ENCODE results near the gene EPHB6.

The EPHB6 gene

DNA sequence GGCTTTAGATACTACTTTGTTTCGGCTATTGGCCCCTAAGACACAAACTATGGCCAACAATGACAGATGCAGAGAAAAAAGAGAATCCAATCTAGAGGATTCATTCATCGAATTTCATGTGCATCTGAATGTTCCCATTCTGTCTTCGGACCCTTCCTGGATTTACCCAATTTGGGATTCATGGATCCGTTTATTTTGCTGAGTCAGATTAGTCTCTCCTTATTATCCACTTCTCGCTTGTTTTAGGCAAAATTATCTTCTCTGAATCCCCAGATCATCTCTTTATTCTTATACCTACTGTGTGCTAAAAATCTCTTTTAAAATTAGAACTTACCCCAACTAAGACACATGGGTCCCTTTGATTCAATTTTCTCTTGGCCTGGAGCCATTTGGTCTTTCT, 24.2 kb downstream of the EPHB6 start:
- no peak for DNase-seq (ENCODE audit: low read depth in 2 of 2)

- DNase-seq (ENCODE audit: low read depth in 2 of 2), result no peak
These were observed 26.1 kb downstream of the EPHB6 start for GRCh38 chr7:142880876-142881505.

GRCh38 chr7:142881586-142882337, 26.9 kb downstream of the EPHB6 start:
- DNase-seq (ENCODE audit: low read depth in 2 of 2), result no peak

DNA sequence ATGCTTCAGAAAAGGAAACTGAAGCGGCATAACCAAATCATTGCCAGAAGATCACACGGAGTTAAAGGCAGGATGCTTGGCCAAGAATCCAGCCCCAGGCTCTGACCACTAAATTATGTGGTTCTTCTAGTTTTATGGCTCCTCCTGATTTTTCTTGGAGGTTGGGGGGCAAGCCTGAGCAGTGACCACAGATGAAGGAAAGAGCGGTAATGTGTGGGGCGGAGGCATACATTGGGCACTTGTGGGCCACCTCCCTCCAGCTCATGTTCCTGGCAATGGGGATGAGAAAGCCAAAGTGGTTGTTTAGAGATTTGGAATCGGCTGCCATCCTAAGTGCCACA, 27.4 kb downstream of the EPHB6 start:
- DNase-seq (ENCODE audit: low read depth in 2 of 2), result no peak

DNA sequence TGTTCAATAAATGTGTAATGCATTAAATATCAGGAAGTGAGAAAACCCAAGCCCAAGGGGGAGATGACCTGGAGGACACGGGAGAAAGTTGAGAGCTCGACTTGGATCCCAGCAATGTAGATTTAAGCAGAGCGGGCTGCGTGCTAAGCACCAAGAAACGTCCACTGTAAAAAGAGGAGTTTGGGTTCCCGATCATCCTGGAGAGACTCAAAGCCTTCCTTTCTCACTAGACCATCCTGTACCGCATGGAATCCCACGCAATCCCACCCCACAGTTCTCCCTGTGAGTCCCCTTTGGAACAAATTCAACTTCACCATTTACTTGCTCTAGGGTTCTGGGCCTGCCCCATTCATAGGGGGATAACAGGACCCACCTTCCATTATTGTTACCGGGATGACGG, 28.3 kb downstream of the EPHB6 start:
- no peak for DNase-seq (ENCODE audit: low read depth in 2 of 2)

GRCh38 chr7:142883571-142884285, 28.9 kb downstream of the EPHB6 start:
- no peak for DNase-seq (ENCODE audit: low read depth in 2 of 2)

DNA sequence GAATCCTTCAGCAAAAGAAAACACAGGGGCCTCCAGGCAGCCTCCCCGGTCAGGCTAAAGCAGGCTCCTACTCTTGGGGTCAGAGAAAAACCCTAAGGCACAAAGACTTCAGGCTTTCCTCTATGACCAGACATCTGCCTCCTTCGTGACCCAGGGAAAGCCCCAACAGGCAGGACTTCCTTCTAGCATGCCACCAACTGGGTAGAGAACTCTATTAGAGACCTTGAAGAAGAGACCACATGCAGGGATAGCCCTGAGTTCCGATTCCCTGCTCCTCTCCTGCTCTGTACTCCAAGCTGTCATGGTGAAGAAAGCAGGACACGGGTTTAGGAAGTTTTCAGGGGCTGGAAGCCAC, 29.4 kb downstream of the EPHB6 start:
- DNase-seq (ENCODE audit: low read depth in 2 of 2), result no peak

DNA sequence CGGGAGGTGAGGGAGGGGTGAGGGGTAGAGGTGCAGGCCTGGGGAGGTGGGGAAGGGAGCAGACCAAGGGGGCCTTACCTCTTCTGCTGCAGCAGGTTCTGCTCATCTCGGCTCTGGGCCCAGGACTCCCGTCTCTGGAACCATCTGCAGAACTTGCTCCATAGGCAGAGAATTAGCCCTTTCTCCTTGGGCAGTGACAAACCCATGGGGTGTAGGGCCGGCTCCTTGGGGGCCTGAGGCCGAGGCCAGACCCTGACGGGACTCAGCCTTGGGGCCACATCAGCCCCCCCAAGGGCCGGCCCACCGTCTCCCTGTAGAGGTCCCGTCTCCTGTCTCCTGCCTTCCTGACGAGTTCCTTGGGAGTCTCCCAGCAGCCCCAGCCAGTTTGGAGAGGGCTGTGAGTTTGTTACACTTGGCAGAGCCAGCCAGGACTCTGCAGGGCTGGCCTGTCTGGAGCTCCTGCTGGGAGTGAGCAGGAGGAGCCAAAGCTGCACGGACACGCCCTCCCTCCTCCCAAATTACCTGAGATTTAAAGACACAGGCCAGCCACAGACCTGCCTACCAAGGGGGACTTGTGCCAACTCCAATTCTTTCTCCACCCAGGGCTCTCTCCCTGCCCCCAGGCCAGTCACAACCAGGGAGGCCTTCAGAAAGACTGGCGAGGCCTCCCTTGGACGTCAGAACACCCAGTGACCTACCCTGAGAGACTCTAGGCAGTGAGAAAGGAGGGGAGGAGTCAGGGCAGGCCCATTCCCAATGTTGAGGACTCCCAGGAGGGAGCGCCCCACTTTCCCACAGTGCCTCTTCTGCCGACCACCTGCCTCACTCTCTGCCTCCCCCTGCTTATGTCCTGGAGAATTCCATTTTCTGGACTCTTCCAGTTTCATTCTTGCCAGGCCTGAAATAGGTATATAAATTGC, 30.7 kb downstream of the EPHB6 start, which contains the start of gene TRPV6:
Gene TRPV6 (minus strand): TSS at position 435 of the 920 bp plus-strand sequence.
- DNase-seq (ENCODE audit: low read depth in 2 of 2), result no peak

- DNase-seq (ENCODE audit: low read depth in 2 of 2), result no peak
These were observed 32.0 kb downstream of the EPHB6 start for GRCh38 chr7:142886866-142887265.

- no peak for DNase-seq (ENCODE audit: low read depth in 2 of 2)
These were observed 32.6 kb downstream of the EPHB6 start for GRCh38 chr7:142887282-142888015.

DNA sequence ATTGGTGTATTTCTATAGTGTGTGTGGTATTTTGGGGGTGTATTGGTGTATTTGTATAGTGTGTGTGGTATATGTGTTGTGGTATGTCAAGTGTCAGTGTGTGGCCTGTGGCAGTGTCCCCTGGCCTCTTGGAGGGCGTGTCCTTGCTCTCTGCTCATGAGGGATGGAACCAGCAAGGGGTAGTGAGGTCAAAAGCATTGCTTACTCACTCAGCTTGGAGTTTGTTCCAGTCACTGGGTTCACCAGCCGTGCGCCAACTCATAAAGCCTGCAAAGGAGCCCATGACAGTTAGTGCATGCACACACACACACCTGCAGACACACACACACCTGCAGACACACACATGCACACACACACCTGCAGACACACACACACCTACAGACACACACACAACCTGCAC, 34.9 kb downstream of the EPHB6 start:
- DNase-seq (ENCODE audit: low read depth in 2 of 2), result no peak

- DNase-seq (ENCODE audit: low read depth in 2 of 2), result no peak
These were observed 36.1 kb downstream of the EPHB6 start for GRCh38 chr7:142890874-142891485.

DNA sequence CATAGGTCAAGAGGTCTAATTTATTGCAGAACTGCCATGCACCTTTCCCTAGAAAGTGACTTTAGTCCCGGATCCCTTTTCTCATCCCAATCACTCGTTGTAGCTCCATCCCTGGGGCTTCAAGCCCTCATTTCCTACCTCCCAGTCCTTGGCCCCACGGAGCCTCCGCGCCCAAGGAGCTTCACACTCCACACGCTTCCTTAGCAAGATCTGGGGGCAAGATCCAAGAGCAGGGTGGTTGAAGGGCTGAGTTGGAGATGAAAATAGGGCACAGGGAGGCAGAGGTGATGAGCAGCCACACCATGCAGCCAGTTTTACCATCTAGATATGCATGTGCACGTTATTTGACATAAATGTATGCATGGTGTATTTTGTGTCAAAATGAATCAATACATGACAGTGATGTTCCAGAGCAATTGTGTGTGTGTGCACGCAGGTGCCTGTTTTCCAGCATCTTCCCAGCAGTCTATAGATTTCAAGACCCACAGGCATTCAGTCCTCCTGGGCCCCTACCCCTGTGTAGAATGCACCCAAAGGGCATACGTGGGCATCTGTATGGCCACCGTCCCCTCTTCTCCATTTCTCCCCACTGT, 36.7 kb downstream of the EPHB6 start:
- no peak for DNase-seq (ENCODE audit: low read depth in 2 of 2)

DNA sequence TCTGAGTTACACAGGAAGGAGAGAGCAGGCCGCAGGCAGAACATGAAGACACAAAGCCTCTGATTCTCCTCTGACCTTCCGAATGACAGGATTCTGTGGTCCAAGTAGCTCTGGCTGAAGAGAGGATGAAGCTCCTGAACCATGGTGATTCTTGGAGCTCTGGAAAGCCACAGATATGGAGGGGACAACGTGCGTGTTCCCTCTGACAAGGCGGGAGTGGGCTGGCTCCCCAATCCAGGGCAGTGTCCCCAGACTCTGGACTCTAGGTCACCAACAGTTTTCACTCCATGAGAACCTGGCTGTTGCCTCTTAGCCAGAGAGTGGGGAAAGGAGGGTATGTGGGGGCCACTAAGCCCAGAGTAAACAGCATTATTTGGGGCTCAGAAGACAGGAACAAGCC, 38.1 kb downstream of the EPHB6 start:
- no peak for DNase-seq (ENCODE audit: low read depth in 2 of 2)

- DNase-seq (ENCODE audit: low read depth in 2 of 2), result no peak
These were observed 39.5 kb downstream of the EPHB6 start for GRCh38 chr7:142894112-142894984.

DNA sequence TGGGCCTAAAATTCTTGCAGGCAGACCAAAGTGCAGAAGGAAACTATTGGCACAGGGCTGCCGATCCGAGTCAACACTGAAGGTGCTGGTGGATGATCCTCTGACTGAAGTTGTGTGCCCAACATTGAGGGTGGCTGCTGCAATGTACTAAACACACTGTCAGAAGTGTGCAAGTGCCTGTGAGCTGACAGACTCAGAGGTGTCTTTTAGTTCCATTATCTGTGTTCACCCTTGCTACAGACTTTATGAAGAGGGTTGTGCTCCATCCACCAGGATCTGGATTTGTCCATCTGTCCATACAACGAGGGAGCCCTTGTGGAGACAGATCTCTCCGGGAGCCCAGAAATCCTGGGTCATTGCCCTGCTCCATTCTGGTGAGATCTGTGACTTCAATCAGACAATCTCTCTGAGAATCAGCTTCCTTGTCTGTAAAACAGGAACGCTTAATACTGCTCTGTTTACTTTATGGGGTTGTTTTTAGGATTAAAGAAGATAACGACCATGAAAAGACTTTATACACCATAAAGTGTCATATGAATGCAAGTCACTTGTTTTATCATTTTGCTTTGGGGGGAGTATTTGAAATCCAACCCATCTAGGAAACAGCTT, 40.2 kb downstream of the EPHB6 start:
- no peak for DNase-seq (ENCODE audit: low read depth in 2 of 2)

- no peak for DNase-seq (ENCODE audit: low read depth in 2 of 2)
These were observed 41.3 kb downstream of the EPHB6 start for GRCh38 chr7:142896151-142896550.

DNA sequence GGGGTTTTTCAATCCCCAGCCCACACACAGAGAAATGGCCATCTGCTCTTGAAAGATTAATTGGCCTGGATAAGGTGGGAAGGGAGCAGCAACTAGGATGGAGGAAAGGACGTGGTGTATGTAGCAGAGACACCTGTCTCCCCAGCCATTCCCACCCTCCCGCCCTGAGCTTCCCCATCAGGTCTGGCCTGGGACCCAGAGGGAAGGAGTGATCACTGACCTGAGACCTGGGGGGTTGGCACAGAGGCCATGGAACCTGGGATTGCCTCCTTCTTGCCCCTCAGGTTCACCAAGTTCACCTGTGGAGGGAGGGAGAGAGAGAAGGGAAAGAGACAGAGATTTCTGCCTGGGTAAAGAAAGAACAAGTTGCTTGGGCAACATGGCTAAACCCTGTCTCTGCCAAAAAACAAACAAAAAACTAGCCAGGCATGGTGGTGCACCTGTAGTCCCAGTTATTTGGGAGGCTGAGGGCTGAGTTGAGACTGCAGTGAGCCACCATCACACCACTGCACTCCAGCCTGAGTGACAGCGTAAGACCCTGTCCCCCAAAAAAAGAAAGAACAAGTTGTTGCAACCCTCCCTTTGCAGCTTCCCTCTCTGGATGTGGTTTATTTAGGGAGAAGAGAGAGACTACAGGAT, 42.0 kb downstream of the EPHB6 start:
- DNase-seq (ENCODE audit: low read depth in 2 of 2), result no peak

GRCh38 chr7:142897691-142898090, 42.8 kb downstream of the EPHB6 start:
- no peak for DNase-seq (ENCODE audit: low read depth in 2 of 2)
